AG10803 (cell line): ENCODE results near the gene SLC5A6.
"Not testable (repeated sequence)": the region's sequence is repeated elsewhere in the genome, so short reads cannot be mapped to it uniquely, and the experiment has no call there.

Source experiments
- DNase-seq: peaks from one replicate; pipeline ENCODE4 v3.0.0; 2010; ENCODE audit warnings: low read depth
- H3K4me3 ChIP-seq: 2 replicates; pipeline ENCODE4 v1.5.1; 2011; ENCODE audit warnings: mild to moderate bottlenecking, low read length, control low read depth
- CTCF ChIP-seq: conservative IDR thresholded peaks from 2 replicates; pipeline ENCODE4 v1.5.1; 2011; ENCODE audit warnings: mild to moderate bottlenecking, low read length, control low read depth, inconsistent platforms

Gene SLC5A6

DNA sequence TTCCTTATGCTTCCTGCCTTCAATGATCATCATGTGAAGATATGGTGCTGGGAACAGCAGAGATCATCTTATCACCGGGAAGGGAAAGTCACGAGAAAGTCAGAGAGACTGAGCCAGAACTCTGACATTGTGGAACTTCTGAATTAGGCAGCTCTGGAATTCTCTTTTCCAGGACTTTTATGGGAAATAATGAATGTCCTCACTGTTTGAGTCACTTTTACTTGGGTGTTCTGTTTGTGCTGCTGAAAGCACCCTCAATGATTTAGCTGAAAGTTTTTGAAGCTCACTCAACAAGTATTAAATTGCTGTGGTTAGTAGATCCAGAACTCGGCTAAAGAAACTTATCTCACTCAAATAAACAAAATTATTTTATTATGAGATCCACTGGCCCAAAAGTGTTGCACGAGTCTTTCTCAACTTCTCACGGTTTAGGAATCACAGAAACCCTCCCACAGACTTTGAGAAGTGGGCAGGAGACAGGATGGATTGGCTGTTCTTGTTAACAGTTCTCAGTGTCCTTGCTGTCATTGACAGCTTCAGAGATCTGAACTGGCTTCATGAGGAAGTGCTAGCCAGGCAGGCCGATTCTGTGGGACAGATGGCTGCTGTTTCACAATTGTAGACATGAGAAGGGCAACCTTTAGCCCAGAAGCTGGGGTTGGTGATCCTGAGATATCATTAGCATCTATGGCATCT, 26.6 kb downstream of the SLC5A6 start:
- DNase-seq = peak; percentile 94
- H3K4me3 ChIP-seq = no peak overlapping the region
- TF ChIP-seq CTCF = no peak

- peak; percentile 78 for DNase-seq
- no peak overlapping the region for H3K4me3 ChIP-seq
- no peak for TF ChIP-seq CTCF
Measured at GRCh38 chr2:27184115-27184514, 28.0 kb downstream of the SLC5A6 start.

- H3K4me3 ChIP-seq = no peak overlapping the region
- TF ChIP-seq CTCF = no peak
- DNase-seq = peak; percentile 62
Measured at GRCh38 chr2:27182346-27182745, 29.7 kb downstream of the SLC5A6 start.

DNA sequence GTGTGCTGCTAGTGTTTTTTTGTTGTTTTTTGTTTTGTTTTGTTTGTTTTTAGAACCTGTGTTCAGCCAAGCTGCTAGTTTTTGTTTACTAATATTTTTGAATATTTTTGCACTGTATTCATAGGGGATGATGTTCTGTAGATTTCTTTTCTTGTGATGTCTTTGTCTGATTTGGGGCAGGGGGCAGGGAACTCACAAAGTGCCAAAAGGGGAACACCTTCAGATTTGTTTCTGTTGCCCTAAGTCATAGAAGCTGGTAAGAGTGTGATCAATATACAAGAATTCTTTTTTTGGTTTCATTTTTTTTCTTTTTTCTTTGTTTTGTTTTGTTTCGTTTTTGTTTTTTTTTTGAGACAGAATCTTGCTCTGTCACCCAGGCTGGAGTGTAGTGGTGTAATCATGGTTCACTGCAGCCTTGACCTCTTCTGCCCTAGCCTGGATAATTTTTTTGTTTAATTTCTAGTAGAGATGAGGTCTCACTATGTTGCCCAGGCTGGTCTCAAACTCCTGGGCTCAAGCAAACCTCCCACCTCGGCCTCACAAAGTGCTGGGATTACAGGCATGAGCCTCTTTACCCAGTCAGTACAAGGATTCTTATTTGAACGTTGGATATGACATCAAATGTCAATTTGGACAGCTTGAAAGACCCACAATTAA, 32.6 kb downstream of the SLC5A6 start:
- no peak overlapping the region for H3K4me3 ChIP-seq
- DNase-seq = no peak
- TF ChIP-seq CTCF = no peak

- no peak for TF ChIP-seq CTCF
- no peak for DNase-seq
- no peak overlapping the region for H3K4me3 ChIP-seq
Measured at GRCh38 chr2:27178469-27178868, 33.6 kb downstream of the SLC5A6 start.

GRCh38 chr2:27177441-27178351, 34.4 kb downstream of the SLC5A6 start:
- H3K4me3 ChIP-seq = no peak overlapping the region
- no peak for TF ChIP-seq CTCF
- DNase-seq = no peak

GRCh38 chr2:27175781-27176180, 36.3 kb downstream of the SLC5A6 start:
- not testable (repeated sequence) for H3K4me3 ChIP-seq, DNase-seq
